HepG2 (cell line): Measurements from ENCODE around the gene TEC. TPM values are rescaled to one million over a fixed set of nuclear protein-coding genes. Genes with fewer than 3 reads are reported as not detected.

Experiments used
- ATAC-seq: fragments of 200-7000 bp; cut with Tn5 transposase; 3 replicates; pipeline ENCODE4 v1.9.1; 2020; ENCODE audit warnings: mild to moderate bottlenecking, moderate library complexity
- BruUV-seq: library from RNA; stranded (reverse); fragments of 400-500 nt; replicated peaks from 2 replicates; lab custom pipeline; 2021; lab: Mats Ljungman, UMichigan
- CTCF ChIA-PET: fragments of 300-600 bp; formaldehyde crosslinking; extraction: SDS; loops from one replicate; lab custom pipeline; 2021; ENCODE audit warnings: low total read pairs, inconsistent platforms, low intra/inter-chr PET ratio; lab: Yijun Ruan, JAX
- POLR2A ChIA-PET: fragments of 350-600 bp; sonication (Branson Sonifier 250); formaldehyde crosslinking; loops from one replicate; lab custom pipeline; 2020; ENCODE audit warnings: antibody characterized with exemption, inconsistent platforms; lab: Yijun Ruan, JAX
- DNase-seq: peaks from one replicate; pipeline ENCODE4 v3.0.0-alpha.2; 2015; ENCODE audit warnings: low spot score
- FAIRE-seq: peaks from 3 replicates; lab custom pipeline; 2011; peaks lifted over from hg19 to GRCh38; lab: Jason Lieb, UNC
- H2AFZ ChIP-seq: one replicate; pipeline ENCODE4 v1.6.1; 2011; ENCODE audit warnings: low read length, inconsistent platforms
- H3K27ac ChIP-seq: fragments of 300-600 bp; 3 replicates; pipeline ENCODE4 v1.8.0; 2011; ENCODE audit warnings: mixed run types, mild to moderate bottlenecking, mixed read lengths, low read length, inconsistent platforms; ENCODE audit not compliant: insufficient read depth; ENCODE audit errors: extremely low read length
- H3K27me3 ChIP-seq, 2 experiments: fragments of 200-600 bp in 1 of 2; 2 replicates in 1 of 2; 3 replicates in 1 of 2; pipeline versions ENCODE4 v1.6.0 to v1.8.0; 2011; ENCODE audit warnings: low read length in 2 of 2, mild to moderate bottlenecking in 2 of 2, moderate library complexity in 2 of 2, inconsistent platforms in 1 of 2; ENCODE audit not compliant: insufficient read depth in 2 of 2, control insufficient read depth in 1 of 2
- H3K36me3 ChIP-seq, 2 experiments: fragments of 200-600 bp in 1 of 2; replicated peaks in 1 of 2; 2 replicates in 1 of 2; 3 replicates in 1 of 2; pipeline versions ENCODE4 v1.5.1 to v1.8.0; 2011; ENCODE audit warnings: low read length in 2 of 2, inconsistent platforms in 1 of 2; ENCODE audit not compliant: insufficient read depth in 2 of 2, control insufficient read depth in 1 of 2
- H3K4me1 ChIP-seq: 2 replicates; pipeline ENCODE4 v1.5.1; 2012; ENCODE audit warnings: low read length, inconsistent platforms; ENCODE audit not compliant: insufficient read depth
- H3K4me2 ChIP-seq: 2 replicates; pipeline ENCODE4 v1.6.0; 2011; ENCODE audit warnings: low read depth, low read length, inconsistent platforms
- H3K4me3 ChIP-seq, 3 experiments: fragments of 200-600 bp in 1 of 3; sonication (generic), shearing (Covaris generic) in 1 of 3; replicated peaks in 1 of 3; 2 replicates each; pipeline ENCODE4 v1.5.1; 2011 to 2016; ENCODE audit warnings: low read length in 3 of 3, inconsistent platforms in 2 of 3, low read depth in 2 of 3, mild to moderate bottlenecking in 2 of 3, control low read depth in 1 of 3, mixed read lengths in 1 of 3; ENCODE audit not compliant: insufficient read depth in 1 of 3
- H3K79me2 ChIP-seq: one replicate; pipeline ENCODE4 v1.6.1; 2011; ENCODE audit warnings: low read length, inconsistent platforms; ENCODE audit not compliant: insufficient read depth
- H3K9ac ChIP-seq: 2 replicates; pipeline ENCODE4 v1.6.0; 2011; ENCODE audit warnings: mild to moderate bottlenecking, low read depth, low read length, inconsistent platforms; ENCODE audit not compliant: insufficient read depth
- H3K9me3 ChIP-seq: 2 replicates; pipeline ENCODE4 v1.5.1; 2012; ENCODE audit warnings: mild to moderate bottlenecking, low read length
- H4K20me1 ChIP-seq: 2 replicates; pipeline ENCODE4 v1.6.0; 2011; ENCODE audit warnings: inconsistent platforms, mild to moderate bottlenecking, low read length, moderate library complexity; ENCODE audit not compliant: insufficient read depth
- BRF2 ChIP-seq: sonication (generic); formaldehyde crosslinking; IDR thresholded peaks from 2 replicates; pipeline ENCODE4 v1.8.1; 2022; ENCODE audit warnings: mild to moderate bottlenecking, missing genetic modification reagents
- DNMT1 ChIP-seq: sonication (generic); formaldehyde crosslinking; IDR thresholded peaks from 2 replicates; pipeline ENCODE4 v1.5.1; 2020; ENCODE audit warnings: mild to moderate bottlenecking, missing genetic modification reagents
- GPBP1L1 ChIP-seq: sonication (generic); formaldehyde crosslinking; IDR thresholded peaks from 2 replicates; pipeline ENCODE4 v1.5.0; 2020; ENCODE audit warnings: mild to moderate bottlenecking, missing genetic modification reagents
- JUN ChIP-seq: sonication (generic); formaldehyde crosslinking; IDR thresholded peaks from 2 replicates; pipeline ENCODE4 v1.4.0; 2020; ENCODE audit warnings: mild to moderate bottlenecking, missing genetic modification reagents
- PAWR ChIP-seq: sonication (generic); formaldehyde crosslinking; IDR thresholded peaks from 2 replicates; pipeline ENCODE4 v1.4.0; 2020; ENCODE audit warnings: missing genetic modification reagents, mild to moderate bottlenecking, borderline replicate concordance
- REST ChIP-seq, 2 experiments: IDR thresholded peaks; 2 replicates each; pipeline ENCODE4 v1.6.1; 2011 to 2012; ENCODE audit warnings: low read length in 2 of 2, borderline replicate concordance in 1 of 2, low read depth in 1 of 2, mild to moderate bottlenecking in 1 of 2, moderate library complexity in 1 of 2
- TFDP1 ChIP-seq: IDR thresholded peaks from 2 replicates; pipeline ENCODE4 v1.6.1; 2016; ENCODE audit warnings: missing compliant biosample characterization, missing genetic modification reagents, borderline replicate concordance
- ZBTB37 ChIP-seq: sonication (generic); formaldehyde crosslinking; IDR thresholded peaks from 2 replicates; pipeline ENCODE4 v1.4.0; 2020; ENCODE audit warnings: mild to moderate bottlenecking, missing genetic modification reagents
- ZNF33B ChIP-seq: sonication (generic); formaldehyde crosslinking; IDR thresholded peaks from 2 replicates; pipeline ENCODE4 v1.5.1; 2020; ENCODE audit warnings: mild to moderate bottlenecking, missing genetic modification reagents
- ZNF687 ChIP-seq: sonication (generic); formaldehyde crosslinking; IDR thresholded peaks from 2 replicates; pipeline ENCODE4 v1.5.1; 2020; ENCODE audit warnings: mild to moderate bottlenecking, missing genetic modification reagents, moderate library complexity
- ZSCAN20 ChIP-seq: sonication (generic); formaldehyde crosslinking; IDR thresholded peaks from 2 replicates; pipeline ENCODE4 v1.4.0; 2020; ENCODE audit warnings: missing genetic modification reagents, mild to moderate bottlenecking, borderline replicate concordance
- WGBS: methylation state at CpG from one replicate; pipeline ENCODE4 v1.1.6; 2017; ENCODE audit warnings: low lambda C conversion rate; 5-methylcytosine and 5-hydroxymethylcytosine counted together
- in situ Hi-C: cut with HindIII; loops from 2 replicates; pipeline ENCODE4 v1.10.0; 2017; ENCODE audit warnings: low pct_unique_long_range_greater_than_20kb; ENCODE audit not compliant: extremely low pct_ligation_motif_present
- intact Hi-C: fragments of 100-400 bp; cut with micrococcal nuclease; formaldehyde crosslinking; loops from one replicate; pipeline ENCODE4 v1.10.0; 2022; ENCODE audit not compliant: unreplicated experiment
- polyA plus RNA-seq, 8 experiments: library from polyadenylated mRNA; depleted of rRNA in 3 of 8; stranded (reverse) in 7 of 8; unstranded in 1 of 8; fragments of >200 nt; fragmentation: Illumina TruSeq in 4 of 8; extraction: Trizol in 4 of 8; gene quantifications; 2 replicates each; pipeline versions ENCODE4 v1.2.1 to v1.2.3, GENCODE V29; 2011 to 2016; ENCODE audit warnings: low read depth in 4 of 8, missing spikeins in 1 of 8, mixed read lengths in 1 of 8; ENCODE audit not compliant: insufficient read depth in 1 of 8
- total RNA-seq, 5 experiments: library from RNA; depleted of rRNA; stranded (reverse); fragments of >200 nt; fragmentation: Illumina TruSeq; extraction: Trizol; gene quantifications; 2 replicates each; pipeline ENCODE4 v1.2.3, GENCODE V29; 2016; ENCODE audit warnings: low read depth in 1 of 5

Gene TEC
- total and polyA plus RNA-seq, 2 of the 13 experiments (the other 11 are each of a cell fraction or from before 2014, with no cell fraction given), result 0.05 to 0.20 TPM

- WGBS, result 32% methylated on average over 4 of the region's 4 CpGs
- TF ChIP-seq ZSCAN20 (CRISPR knock-in tag) (no peak), ZNF33B (no peak), ZNF687 (CRISPR knock-in tag) (no peak), ZBTB37 (no peak), TFDP1 (CRISPR knock-in tag) (no peak), REST (IDR thresholded peaks at IDR 0.05; ENCODE audit: borderline replicate concordance in 1 of 2, low read depth in 1 of 2, low read length in 2 of 2) (no peak), JUN (CRISPR knock-in tag) (no peak), BRF2 (no peak), GPBP1L1 (CRISPR knock-in tag) (no peak), DNMT1 (no peak), PAWR (CRISPR knock-in tag) (no peak)
These were observed 137.9 kb downstream of the TEC start for GRCh38 chr4:48131736-48132135.

More at GRCh38 chr4:48131736-48132135, 137.9 kb downstream of the TEC start:
- no peaks in the 10 kb centered on the region for H3K36me3 ChIP-seq
- no peak for DNase-seq
- no peaks in the 10 kb centered on the region for H3K9me3 ChIP-seq
- POLR2A ChIA-PET, result no interaction called here
- no peak for FAIRE-seq
- no peaks in the 10 kb centered on the region for H4K20me1 ChIP-seq
- H3K27ac ChIP-seq, result no peak overlapping the region
- ATAC-seq, result no peak
- no peak overlapping the region for H3K9ac ChIP-seq
- H3K4me1 ChIP-seq, result no peaks in the 10 kb centered on the region
- in situ Hi-C loops (loop anchor here (10.0 kb wide), 1 partner anchor 413 kb away; no protein-coding TSS in a partner anchor), intact Hi-C loops (no loop called here)
- H3K4me2 ChIP-seq, result no peak overlapping the region
- H2AFZ ChIP-seq, result no peak overlapping the region
- CTCF ChIA-PET, result no interaction called here
- no TSS peak for BruUV-seq
- no peak overlapping the region for H3K4me3 ChIP-seq
- H3K27me3 ChIP-seq, result no peaks in the 10 kb centered on the region
- no peaks in the 10 kb centered on the region for H3K79me2 ChIP-seq
